NCI-H128 (cell line): ENCODE measurements around the gene TMOD4.
A peak's percentile ranks its signal among the peaks of the same experiment; 100 is the strongest.
"Not testable (repeated sequence)": the region's sequence is repeated elsewhere in the genome, so short reads cannot be mapped to it uniquely, and the experiment has no call there.

Experiments
- DNase-seq: peaks from one replicate; lab custom pipeline; 2025; ENCODE audit not compliant: unreplicated experiment; lab: John Stamatoyannopoulos, UW

Gene TMOD4

DNA sequence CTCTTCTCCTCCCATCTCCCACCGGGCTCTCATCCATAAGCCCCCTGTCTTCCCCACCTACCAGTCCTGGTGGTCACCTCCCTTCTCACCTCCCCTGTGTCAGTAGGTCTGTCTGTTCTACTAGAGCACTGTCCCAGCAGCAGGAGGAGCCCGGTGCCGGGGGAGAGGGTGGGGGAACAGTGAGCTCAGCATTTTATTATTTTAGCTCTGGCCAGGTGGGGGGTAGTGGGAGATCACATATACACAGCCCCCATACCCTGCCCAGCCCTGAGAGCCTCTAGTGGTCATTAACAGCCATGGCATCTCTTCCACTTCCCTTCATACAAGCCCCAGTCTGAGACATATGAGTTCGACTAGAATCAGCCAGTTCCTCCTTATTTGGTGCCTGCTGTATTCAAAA lies at the start of gene TMOD4:
TSS of gene TMOD4 (minus strand) at position 119 of the 400 bp plus-strand sequence. CDS start 1,106 bp downstream, outside the sequence.
- no peak for DNase-seq

DNA sequence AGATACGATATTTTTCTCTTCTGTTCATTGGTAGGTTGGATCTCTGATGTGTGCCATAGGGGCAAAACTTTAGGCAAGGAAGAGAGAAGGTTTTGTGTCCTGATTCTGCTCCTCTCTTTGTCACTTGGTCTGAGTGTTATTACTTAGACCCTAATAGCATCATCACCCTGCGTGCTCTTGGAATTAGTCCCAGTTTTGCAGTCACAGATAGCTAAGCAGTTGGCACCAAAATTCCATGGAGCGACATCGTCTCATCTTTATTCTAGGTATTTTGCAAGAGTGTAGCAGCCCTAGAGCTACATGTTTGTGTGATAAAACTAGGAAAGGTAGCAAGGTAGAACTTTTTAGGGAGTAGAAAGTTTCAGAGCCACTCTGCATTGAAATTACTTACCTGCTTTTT lies 46.3 kb upstream of the TMOD4 start:
- DNase-seq = no peak

GRCh38 chr1:151221616-151222015 lies 45.8 kb upstream of the TMOD4 start:
- no peak for DNase-seq

GRCh38 chr1:151213560-151213959 lies 37.8 kb upstream of the TMOD4 start:
- no peak for DNase-seq

DNA sequence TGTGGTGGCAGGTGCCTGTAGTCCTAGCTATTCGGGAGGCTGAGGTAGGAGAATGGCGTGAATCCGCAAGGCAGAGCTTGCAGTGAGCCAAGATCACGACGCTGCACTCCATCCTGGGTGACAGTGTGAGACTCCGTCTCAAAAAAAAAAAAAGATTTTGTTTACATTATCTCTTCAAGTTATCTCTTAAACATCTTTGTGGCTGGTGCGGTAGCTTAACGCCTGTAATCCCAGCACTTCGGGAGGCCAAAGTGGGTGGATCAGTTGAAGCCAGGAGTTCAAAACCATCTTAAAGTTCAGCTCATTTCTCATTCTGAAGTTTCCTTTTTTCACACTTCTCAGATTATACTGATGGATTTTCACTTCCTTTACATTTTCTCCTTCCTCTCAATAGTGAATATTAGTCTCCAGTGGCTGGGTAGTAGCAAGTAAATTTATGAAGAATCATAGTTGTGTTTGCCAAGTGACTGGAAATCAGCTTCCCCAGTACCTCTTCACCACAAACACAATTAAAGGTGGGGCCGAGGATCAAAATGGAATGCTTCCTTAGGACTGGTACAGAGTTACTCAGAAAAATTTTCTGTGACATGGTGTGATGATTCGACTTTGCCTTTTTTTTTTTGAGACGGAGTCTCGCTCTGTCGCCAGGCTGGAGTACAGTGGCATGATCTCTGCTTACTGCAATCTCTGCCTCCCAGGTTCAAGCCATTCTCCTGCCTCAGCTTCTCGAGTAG lies 36.4 kb upstream of the TMOD4 start:
- no peak for DNase-seq

DNA sequence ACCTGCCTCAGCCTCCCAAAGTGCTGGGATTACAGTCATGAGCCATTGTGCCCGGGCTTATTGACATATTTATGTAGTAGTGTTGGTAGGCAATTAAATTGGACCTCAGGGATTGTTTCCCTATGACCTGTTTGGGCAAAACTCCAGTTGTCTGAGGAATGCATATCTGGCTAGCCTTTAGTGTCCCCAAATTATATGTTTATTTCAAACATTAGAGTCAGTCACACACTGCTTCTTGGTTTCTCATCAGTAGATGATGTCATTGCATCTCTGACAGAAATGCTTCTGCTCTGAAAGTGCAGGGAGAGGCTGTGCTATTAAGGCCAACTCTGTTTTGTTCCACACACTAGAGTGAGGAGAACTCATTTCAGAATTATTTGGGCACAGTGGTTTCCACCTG lies 35.0 kb upstream of the TMOD4 start:
- DNase-seq = no peak

GRCh38 chr1:151205381-151205965 lies 29.7 kb upstream of the TMOD4 start:
- not testable (repeated sequence) for DNase-seq

GRCh38 chr1:151199873-151200581 lies 24.2 kb upstream of the TMOD4 start:
- DNase-seq = peak; percentile 12

GRCh38 chr1:151198254-151199127 lies 22.7 kb upstream of the TMOD4 start, which contains the start of gene PIP5K1A:
PIP5K1A (plus strand) TSS chr1:151198552; CDS start chr1:151198997, 445 bp downstream.
- peak; percentile 100 for DNase-seq

- no peak for DNase-seq
Observed at GRCh38 chr1:151197863-151198253, 22.1 kb upstream of the TMOD4 start.

DNA sequence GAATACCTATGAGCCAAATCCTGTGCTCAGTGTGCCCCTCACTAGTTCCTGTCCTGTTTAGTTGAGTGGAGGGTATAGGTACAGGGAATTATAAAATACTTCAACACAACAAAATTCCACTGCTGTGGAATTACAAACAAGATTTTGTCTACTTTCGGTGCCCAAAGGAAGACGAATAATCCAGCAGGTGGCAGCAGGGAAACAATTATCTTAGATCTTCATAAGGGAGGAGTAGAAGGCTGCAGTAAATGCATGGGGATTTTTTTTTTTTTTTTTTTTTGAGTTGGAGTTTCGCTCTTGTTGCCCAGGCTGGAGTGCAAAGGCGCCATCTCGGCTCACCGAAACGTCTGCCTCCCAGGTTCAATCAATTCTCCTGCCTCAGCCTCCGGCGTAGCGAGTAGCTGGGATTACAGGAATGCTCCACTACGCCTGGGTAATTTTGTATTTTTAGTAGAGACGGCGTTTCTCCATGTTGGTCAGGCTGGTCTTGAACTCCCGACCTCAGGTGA lies 20.6 kb upstream of the TMOD4 start:
- DNase-seq = peak; percentile 84

- DNase-seq = not testable (repeated sequence)
Observed at GRCh38 chr1:151194894-151195594, 19.3 kb upstream of the TMOD4 start.

DNA sequence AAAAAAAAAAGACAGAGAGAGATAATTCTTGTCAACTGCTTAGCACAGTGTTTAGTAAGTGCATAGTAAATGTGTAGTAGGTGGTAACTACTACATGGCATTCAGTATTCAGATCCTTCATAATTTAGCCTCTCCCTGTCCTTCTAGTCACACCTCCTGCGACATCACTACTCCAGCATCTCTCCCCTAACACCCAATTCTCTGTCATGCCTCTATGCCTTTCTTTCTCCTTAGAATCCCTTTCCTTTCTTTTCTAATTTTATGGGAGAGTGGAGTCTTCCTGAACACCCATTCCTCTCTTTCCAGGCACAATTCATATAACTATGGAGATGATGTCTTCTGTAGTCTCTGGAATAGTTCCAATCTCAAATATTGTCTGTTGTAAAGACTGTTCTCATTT lies 18.1 kb upstream of the TMOD4 start:
- no peak for DNase-seq

- no peak for DNase-seq
Observed at GRCh38 chr1:151193304-151193703, 17.5 kb upstream of the TMOD4 start.

- no peak for DNase-seq
Observed at GRCh38 chr1:151192047-151192446, 16.3 kb upstream of the TMOD4 start.

GRCh38 chr1:151189637-151190445 lies 14.1 kb upstream of the TMOD4 start, which contains the start of gene VPS72:
VPS72 (minus strand) TSS chr1:151190197; CDS start chr1:151190121, 76 bp downstream.
- peak; percentile 85 for DNase-seq

GRCh38 chr1:151188667-151189066 lies 12.9 kb upstream of the TMOD4 start:
- not testable (repeated sequence) for DNase-seq

DNA sequence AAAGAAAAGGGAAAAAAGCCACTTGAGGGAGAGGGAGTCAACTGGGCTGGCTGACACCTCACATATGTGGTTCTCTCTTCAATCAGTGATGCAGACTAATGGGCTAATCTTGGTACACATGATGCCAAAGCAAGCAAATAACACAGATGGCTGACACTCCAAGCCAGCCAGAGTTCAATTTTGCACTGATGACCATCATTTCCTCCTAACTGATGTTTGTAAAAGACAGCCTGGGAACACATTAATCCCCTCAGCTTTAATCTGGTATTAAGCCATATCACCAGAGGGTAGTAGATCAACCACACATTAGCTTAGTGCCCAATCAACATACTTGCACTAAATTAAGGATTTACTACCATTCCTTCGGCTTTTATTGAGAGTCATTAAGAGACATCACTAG lies 11.4 kb upstream of the TMOD4 start:
- no peak for DNase-seq

DNA sequence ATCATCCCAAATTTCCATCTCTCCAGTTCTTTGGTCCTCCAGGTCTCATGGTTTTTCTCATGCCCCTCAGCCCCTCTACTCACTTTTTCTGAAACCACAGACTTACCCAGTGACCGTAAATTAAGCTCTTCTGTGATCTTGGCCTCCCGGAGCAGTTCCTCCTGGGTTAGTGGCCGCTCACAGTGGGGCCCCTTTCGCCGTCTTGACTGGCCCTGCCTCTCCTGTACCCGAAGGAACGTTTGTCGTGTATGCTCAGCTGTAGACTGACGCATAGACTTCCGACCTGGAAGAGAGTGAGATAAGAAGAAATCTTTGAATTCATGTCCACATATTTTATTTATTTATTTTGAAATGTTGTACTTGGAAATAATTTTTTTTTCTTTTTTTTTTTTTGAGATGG lies 8.4 kb upstream of the TMOD4 start:
- DNase-seq = no peak
